Endometrial microvascular endothelial cells (primary cell): Measurements from ENCODE around the gene CHID1. TPM values are rescaled to one million over a fixed set of nuclear protein-coding genes. Genes with fewer than 3 reads are reported as not detected.

Source experiments
- in situ Hi-C: cut with HindIII; loops from 2 replicates; pipeline ENCODE4 v1.10.0; 2017; ENCODE audit warnings: low sequenced_read_pairs, low pct_unique_long_range_greater_than_20kb; ENCODE audit errors: inconsistent ontology term
- total RNA-seq: library from RNA; depleted of rRNA; stranded (reverse); fragments of >200 nt; gene quantifications from one replicate; pipeline ENCODE4 v1.2.3, GENCODE V29; 2015; ENCODE audit errors: inconsistent ontology term

Gene CHID1
- total RNA-seq, 1 donor from 2014 or later = 156 TPM

DNA sequence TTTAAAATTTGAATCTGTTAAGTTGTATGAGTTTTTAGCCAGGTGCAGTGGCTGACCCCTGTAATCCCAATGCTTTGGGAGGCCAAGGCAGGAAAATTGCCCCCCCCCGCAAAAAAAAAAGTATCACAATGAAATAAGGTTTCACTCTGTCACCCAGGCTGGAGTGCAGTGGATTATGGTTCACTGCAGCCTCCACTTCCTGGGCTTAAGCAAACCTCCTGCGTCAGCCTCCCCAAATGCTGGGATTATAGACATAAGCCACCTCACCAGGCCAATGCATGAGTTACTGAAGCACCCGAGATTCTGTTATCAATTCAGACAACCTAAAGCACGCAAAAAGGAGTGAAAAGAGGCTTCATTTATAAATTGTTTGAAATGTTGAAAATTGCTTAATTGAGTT, 2.4 kb upstream of the CHID1 start:
- in situ Hi-C loops = loop anchor here (25.0 kb wide), 1 partner anchor 149 kb away; the partner anchor contains the start of gene MUC2

DNA sequence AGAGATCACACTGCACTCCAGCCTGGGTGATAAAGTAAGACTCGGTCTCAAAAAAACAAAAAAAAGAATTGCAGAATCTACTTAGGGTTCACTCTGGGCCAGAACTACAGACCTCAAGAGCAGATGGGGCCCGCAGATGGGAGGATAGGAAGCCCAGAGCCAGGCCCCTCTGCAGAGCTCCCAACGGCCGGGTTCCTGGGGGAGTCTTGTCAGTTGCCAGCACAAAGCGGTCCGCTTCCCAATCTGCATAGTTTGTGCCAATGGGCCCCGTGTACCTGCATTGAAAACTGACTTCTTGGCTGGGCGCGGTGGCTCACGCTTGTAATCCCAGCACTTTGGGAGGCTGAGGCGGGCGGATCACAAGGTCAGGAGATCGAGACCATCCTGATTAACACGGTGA, 1.7 kb upstream of the CHID1 start:
- in situ Hi-C loops = loop anchor here (25.0 kb wide), 1 partner anchor 150 kb away; the partner anchor contains the start of gene MUC2

DNA sequence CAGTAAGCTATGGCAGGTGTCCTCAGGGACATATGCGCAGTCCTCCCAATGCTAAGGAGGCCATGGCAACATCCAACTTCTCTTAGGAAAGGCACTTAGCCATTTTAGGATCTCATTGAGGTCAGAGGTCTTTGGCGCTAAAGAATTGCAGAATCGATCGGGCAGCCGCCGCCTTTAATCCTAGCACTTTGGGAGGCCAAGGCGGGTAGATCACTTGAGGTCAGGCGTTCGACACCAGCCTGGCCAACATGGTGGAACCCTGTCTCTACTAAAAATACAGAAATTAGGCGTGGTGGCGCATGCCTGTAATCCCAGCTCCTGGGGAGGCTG, 1.2 kb upstream of the CHID1 start:
- in situ Hi-C loops = loop anchor here (25.0 kb wide), 1 partner anchor 150 kb away; the partner anchor contains the start of gene MUC2

DNA sequence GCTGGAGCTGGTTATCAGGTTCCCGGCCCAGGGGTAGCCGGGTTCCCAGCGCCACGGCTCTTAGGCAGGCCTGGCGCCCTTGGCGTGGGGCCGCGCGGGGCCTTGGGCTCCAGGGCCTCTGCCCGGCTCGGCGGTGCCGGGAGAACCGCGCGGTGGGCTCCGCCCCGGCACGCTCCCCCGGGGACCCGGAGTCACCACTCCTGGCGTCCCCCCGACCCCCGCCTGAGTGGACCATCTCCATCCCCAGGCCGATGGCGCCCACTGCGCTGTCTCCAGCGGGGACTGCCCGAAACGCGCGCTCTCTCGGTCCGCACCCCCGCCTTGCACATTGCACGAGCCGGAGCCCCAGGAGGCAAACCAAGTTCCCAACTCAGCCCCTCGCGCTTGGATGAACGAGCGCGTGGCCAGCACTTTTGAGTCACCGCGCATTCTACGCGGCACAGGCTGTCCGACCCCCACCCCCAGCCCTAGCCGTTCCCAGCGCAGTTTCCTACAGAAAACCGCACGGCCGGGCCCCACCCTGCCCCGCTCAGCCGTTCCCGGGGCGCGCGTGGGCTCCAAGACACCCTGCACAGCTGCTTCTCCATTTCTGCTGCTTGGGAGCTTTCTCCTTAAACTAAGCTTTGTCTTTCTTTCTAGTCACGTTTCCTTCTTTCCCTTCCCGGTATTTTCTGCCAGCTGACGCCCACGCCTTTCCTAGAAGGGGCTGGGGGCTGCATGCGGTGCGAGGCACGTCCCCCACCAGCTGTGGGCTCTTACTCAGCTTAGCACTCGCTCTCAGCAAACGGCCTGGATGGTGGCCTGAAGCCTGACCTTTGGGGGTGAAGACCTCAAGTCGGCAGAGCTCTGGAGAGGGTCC, 650 bp upstream of the CHID1 start:
- in situ Hi-C loops = loop anchor here (25.0 kb wide), 1 partner anchor 151 kb away; the partner anchor contains the start of gene MUC2

DNA sequence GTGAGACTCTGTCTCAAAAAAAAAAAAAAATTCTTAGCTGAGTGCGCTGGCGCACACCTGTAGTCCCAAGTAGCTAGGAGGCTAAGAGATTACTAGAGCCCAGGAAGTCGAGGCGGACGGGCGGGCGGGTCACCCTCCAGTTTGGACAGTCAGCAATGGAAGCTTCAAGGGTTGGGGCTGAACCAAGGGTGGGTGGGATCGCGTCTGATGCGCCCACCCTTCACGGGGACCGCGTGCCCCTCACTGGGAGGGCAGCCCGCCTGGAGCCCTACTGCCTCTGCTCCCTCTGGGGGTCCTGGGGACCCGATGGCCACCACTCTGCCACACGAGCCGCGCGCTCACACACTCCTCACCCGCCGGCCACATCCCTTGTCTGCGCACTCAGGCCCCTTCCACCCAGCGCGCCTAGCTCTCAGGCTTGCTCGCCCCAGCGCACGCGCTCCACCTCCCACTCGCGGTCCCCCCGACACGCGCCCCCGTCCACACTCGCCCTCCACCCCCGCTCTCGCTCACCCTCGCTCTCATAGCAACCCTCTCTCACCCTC, 494 bp downstream of the CHID1 start:
- in situ Hi-C loops = loop anchor here (25.0 kb wide), 1 partner anchor 152 kb away; the partner anchor contains the start of gene MUC2

DNA sequence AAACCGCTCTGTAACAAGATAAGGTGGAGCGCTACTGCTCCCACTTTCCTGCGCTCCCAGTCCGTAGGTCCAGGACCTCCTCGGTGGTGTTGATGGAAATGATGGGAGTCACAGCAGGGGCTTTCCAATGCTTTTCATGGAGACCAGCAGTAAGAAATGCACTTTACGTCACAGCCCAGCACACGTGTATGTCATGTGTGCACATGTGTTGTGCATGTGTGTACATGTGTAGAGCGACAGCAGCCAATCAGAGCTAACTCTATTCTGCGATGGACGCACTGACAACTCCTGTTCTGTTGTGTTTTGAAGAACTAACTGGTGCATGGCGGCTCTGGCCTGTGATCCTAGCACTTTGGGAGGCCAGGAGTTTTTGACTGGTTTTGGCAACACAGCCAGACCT, 1.2 kb downstream of the CHID1 start:
- in situ Hi-C loops = loop anchor here (25.0 kb wide), 1 partner anchor 153 kb away; the partner anchor contains the start of gene MUC2

DNA sequence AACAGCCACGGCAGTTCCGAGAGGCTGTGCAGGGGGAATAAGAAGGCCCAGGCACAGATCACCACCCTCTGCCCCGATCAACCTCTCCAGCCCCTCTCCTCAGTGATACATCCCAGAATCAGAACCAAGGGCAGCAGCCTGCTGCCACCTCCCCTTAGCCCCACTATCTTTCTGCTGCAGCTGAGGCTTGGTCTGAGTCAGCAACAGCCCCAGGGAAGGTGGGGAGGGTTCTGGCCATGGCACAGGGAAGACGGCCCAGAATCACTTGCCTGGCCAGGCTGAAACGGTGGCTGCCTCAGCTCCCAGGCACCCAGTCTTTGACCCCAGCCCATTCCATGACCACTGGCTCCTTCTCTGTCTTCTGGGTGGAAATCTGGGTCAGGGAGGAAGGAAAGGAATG, 2.3 kb downstream of the CHID1 start:
- in situ Hi-C loops = loop anchor here (25.0 kb wide), 1 partner anchor 154 kb away; the partner anchor contains the start of gene MUC2

DNA sequence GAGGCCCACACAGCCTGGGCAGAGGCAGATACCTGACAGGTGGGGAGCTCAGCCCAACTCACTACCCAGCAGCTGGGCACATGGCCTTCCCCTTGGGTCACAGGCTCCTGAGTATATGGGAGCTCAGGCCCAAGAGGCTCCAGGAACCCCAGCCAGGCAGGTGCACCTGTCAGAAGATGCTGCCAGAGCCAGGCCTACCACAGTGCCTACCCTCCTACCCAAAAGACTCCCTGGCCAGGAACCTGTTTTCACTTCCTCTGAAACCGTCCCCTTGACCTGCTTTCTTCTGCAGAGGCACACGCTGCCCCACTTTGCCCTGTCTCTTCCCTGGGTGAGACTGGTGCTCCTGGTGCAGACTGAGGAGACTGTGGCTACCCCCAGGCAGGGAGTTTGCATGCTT, 2.9 kb downstream of the CHID1 start:
- in situ Hi-C loops = loop anchor here (25.0 kb wide), 1 partner anchor 155 kb away; the partner anchor contains the start of gene MUC2

DNA sequence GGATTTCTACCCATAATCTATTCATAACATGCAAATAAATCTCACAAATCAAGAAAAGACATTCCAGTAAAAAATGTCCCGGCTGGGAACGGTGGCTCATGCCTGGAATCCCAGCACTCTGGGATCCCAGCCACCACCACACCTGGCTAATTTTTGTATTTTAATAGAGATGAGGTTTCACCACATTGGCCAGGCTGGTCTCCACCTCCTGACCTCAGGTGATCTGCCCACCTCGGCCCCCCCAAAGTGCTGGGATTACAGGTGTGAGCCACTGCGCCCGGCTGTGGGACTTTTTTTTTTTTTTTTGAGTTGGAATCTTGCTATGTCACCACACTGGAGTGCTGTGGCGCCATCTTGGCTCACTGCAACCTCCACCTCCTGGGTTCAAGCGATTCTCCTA, 4.7 kb downstream of the CHID1 start:
- in situ Hi-C loops = loop anchor here (25.0 kb wide), 1 partner anchor 156 kb away; the partner anchor contains the start of gene MUC2

DNA sequence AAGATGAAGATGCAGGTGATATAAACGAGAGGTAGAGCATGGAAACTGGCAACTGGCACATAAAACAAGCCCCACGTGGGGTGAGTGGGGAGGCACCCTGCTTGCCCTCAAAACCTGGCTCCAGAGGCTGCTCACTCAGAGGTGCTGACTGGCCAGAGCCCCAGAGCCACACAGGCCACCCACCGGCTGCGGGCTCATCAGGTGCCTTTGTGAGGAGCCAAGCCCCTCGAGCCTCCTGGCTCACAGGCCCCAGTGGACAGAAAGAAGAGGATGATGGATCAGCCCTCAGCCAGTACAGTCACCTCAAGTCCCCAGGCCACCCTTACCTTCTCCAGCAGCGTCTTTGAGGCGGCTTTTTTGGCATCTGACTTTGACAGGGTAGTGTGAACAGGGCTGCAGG, 6.2 kb downstream of the CHID1 start:
- in situ Hi-C loops = loop anchor here (25.0 kb wide), 1 partner anchor 158 kb away; the partner anchor contains the start of gene MUC2

DNA sequence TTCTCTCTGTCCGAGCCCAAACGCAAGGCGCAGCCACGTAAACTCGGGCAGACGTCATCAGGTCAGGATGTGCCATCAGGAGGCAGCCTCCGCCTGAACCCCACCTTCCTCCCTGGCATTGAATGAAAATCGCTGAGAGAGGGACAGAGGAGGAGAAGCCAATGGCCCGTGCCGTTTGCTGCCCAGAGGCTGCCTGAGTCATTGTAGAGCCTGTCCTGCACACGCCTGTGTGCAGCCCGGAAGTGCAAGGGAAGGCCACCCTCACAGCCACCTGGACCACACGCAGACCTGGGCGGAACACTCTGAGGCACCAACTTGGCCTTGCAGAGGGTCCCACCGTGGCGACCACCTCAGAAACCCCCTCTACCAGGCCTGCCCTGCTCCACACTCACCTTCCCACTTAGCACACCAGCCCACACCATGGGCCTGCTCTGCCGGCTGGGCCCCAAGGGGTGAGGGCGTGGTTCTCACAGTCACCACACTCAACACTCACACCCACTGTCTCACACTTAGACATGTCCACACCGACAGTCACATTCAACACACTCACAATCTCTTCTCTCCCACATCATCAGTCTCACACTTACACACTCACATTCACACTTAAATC, 9.1 kb downstream of the CHID1 start:
- in situ Hi-C loops = loop anchor here (25.0 kb wide), 1 partner anchor 161 kb away; the partner anchor contains the start of gene MUC2

DNA sequence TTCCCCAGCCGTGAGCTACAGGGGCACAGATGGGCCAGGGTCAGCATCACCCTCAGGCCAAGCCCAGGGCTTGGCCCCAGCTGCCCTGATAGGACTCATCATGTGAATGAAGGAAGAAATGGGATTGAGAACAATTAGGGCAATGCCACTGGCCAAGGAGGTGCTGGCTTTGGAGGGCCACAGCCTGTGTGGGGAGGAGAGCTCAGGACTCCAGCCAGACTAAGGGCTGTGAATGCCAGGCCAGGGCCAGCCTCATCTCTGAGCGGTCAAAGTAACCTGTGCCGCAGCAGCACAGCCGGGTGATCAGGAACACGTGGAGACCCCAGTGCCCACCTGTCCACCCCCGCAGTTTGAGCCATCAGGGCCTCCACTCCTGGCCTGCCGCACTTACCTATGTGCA, 10.1 kb downstream of the CHID1 start:
- in situ Hi-C loops = loop anchor here (25.0 kb wide), 1 partner anchor 162 kb away; the partner anchor contains the start of gene MUC2

DNA sequence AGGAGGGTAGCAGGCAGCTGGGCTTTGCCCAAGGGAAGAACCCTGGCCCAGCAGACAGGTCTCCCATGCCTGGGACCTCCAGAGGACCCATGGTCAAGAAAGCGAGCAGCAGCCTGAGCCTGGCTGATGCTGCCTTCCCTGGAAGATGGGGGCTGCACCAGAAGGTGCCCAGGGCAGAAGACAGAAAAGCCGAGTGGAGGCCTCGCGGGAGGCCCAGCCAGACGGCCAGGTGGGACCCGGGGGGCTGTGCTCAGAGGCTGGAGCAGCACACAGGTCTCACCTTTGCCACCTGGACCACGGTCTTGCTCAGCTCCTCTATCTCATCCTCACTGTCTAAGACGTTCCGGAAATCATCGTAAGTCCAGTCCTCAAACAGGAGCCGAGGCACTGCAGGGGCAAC, 10.9 kb downstream of the CHID1 start:
- in situ Hi-C loops = loop anchor here (25.0 kb wide), 1 partner anchor 163 kb away; the partner anchor contains the start of gene MUC2

DNA sequence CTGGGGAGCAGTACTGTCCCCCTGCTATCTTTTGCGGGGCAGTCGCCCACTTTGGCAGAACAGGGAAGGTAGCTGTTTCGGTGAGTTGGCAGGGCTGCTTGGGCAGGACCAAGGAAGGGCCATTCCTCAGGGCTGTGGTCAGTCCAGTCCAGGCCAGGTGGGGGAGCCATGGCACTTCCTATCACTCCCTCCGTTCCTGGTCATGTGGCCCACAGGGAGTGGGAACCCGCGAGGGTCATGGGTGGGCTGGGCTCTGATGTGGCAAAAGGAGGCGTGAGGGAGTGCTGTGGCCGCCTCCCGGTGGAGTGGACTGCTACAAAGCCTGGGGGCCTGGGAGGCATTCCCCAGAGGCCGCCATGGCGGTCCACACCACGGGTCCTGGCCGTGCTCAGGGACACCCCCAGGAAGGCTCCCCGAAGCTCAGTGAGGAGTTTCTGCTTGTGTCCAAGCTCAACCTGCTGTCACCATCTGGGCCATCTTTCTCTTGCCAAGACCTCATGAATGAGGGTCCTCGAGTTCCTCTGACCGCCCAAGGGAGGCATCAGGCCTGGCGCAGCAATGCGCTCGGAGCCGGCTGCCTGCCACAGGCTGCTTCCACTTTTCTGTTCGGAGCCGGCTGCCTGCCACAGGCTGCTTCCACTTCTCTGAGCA, 11.9 kb downstream of the CHID1 start:
- in situ Hi-C loops = no loop called here

DNA sequence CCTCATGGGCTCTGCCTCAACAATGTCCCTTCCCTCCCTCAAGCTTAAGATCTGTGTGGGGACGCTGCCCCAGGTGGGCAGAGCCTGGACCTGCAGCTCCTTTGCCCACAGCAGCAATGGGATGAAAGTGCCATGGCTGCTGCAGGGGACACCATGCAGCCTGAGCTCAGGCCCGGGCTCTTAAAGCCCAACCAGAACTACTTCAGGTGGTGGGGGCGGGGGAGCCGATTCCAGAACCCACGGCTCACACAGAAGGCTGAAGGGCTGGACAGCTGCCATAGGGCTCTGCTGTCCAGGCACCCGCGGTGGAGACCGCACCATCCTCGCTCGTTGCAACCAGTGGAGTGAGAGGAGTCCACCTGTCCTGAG, 12.5 kb downstream of the CHID1 start:
- in situ Hi-C loops = no loop called here

DNA sequence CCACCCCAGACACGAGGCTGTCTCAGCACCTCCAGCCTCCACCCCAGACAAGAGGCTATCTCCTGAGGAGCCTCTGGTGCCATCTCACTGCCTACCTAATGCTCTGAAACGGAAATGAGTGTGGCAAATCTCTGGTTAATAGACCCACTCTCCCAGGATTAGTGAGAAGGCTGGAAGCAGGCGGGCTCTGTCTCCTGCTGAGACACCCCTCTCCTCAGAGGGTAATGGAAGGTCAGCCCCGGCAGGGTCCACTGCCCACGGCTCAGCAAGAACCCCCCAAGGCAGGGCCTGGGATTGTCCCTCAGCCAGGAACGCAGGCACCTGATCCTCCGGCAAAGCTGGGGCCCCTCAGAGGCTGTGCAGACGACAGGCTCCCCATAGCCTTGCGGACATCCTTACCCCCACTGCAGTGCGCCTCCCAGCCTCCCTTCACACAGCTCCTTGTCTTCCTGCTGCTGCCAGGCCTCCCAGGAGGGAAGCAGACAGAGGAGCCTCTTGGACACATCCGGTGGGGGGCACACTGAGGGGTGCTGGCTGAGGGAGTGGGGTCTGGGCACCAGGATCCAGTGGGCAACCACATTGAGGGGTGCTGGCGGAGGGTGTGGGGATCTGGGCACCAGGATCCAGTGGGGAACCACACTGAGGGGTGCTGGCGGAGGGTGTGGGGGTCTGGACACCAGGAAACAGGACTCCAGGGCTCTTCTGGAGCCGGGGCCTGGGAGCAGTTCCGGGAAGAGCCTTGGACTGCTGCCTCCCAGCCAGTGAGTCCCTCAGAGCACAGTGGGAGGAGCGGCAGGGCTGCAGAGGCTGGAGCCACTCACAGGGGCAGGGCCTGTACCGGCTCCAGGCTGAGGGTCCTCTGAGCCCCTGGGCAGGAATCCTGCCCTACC, 13.1 kb downstream of the CHID1 start:
- in situ Hi-C loops = no loop called here

DNA sequence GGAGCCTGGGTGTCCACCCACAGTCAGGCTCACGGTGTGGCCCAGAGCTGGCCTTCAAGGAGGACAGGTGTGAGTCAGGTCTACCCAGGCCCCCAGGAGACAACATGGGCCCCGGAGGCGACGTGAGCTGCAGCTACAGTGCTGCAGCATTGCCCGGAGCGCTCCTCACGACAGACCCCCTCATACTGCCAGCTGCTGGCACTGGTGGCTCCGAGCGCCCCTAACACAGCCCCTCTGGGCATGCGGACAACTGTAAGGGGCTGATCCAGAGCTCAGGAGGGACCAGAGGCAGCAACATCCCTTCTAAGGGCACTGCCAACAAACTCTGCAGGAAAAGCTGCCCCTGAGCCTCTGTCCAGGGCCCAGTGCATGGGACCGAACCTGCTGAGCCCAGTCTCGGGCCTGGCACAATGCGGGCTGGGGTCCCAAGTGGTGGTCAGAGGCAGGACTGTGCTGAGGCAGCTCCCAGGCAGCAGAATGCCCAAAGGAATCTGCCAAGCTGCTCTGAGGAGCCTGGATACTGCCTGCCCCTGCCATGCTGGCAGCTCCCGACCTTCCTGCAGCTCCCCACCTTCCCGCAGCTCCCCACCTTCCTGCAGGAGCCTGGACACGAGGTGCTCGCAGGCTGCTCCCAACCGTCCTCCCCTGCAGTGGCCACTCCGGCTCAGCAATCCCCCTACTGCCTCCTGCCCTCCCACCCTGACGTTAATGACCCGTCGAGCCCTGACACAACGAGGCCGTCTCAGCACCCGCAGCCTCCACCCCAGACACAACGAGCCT, 15.1 kb downstream of the CHID1 start:
- in situ Hi-C loops = no loop called here
